Astrocyte (in vitro differentiated cells and primary cell): ENCODE results near the gene WT1. TPM values are rescaled to one million over a fixed set of nuclear protein-coding genes. Genes with fewer than 3 reads are reported as not detected.

Source experiments
- DNase-seq: peaks from one replicate; pipeline ENCODE4 v3.0.0-alpha.2; 2010; ENCODE audit warnings: low read depth
- FAIRE-seq: peaks from 2 replicates; lab custom pipeline; 2011; peaks lifted over from hg19 to GRCh38; lab: Jason Lieb, UNC
- H2AFZ ChIP-seq: 2 replicates; pipeline ENCODE4 v1.6.0; 2012; ENCODE audit warnings: low read depth, low read length, inconsistent platforms
- H3K27ac ChIP-seq: 2 replicates; pipeline ENCODE4 v1.5.1; 2011; ENCODE audit warnings: low read depth, low read length, inconsistent platforms
- H3K27me3 ChIP-seq: 2 replicates; pipeline ENCODE4 v1.6.0; 2011; ENCODE audit warnings: low read length, inconsistent platforms; ENCODE audit not compliant: insufficient read depth
- H3K36me3 ChIP-seq: 2 replicates; pipeline ENCODE4 v1.5.1; 2011; ENCODE audit warnings: low read length, inconsistent platforms; ENCODE audit not compliant: insufficient read depth
- H3K4me1 ChIP-seq: 2 replicates; pipeline ENCODE4 v1.5.1; 2011; ENCODE audit warnings: low read length, inconsistent platforms; ENCODE audit not compliant: insufficient read depth
- H3K4me2 ChIP-seq: 2 replicates; pipeline ENCODE4 v1.6.0; 2012; ENCODE audit warnings: low read length, inconsistent platforms
- H3K4me3 ChIP-seq: 2 replicates; pipeline ENCODE4 v1.5.1; 2011; ENCODE audit warnings: low read depth, mild to moderate bottlenecking, low read length, inconsistent platforms; ENCODE audit not compliant: insufficient read depth
- H3K79me2 ChIP-seq: 2 replicates; pipeline ENCODE4 v1.6.0; 2012; ENCODE audit warnings: mild to moderate bottlenecking, low read length, inconsistent platforms; ENCODE audit not compliant: insufficient read depth
- H3K9ac ChIP-seq: 2 replicates; pipeline ENCODE4 v1.6.0; 2012; ENCODE audit warnings: mild to moderate bottlenecking, low read length, inconsistent platforms
- H3K9me3 ChIP-seq: 2 replicates; pipeline ENCODE4 v1.5.1; 2012; ENCODE audit warnings: low read depth, mild to moderate bottlenecking, low read length, inconsistent platforms; ENCODE audit not compliant: insufficient read depth
- H4K20me1 ChIP-seq: 2 replicates; pipeline ENCODE4 v1.6.0; 2012; ENCODE audit warnings: low read length, inconsistent platforms; ENCODE audit not compliant: insufficient read depth
- H3K27ac Mint-ChIP-seq: one replicate; pipeline ENCODE4 v1.8.0; 2021; ENCODE audit warnings: mild to moderate bottlenecking, mixed read lengths; ENCODE audit not compliant: unreplicated experiment
- H3K27me3 Mint-ChIP-seq: one replicate; pipeline ENCODE4 v1.8.0; 2021; ENCODE audit warnings: low read depth, mixed read lengths; ENCODE audit not compliant: unreplicated experiment
- H3K36me3 Mint-ChIP-seq: one replicate; pipeline ENCODE4 v1.8.0; 2021; ENCODE audit warnings: low read depth, mixed read lengths; ENCODE audit not compliant: unreplicated experiment
- H3K4me1 Mint-ChIP-seq: one replicate; pipeline ENCODE4 v1.8.0; 2021; ENCODE audit warnings: low read depth, mixed read lengths; ENCODE audit not compliant: unreplicated experiment
- H3K4me3 Mint-ChIP-seq: one replicate; pipeline ENCODE4 v1.8.0; 2021; ENCODE audit warnings: mild to moderate bottlenecking, moderate library complexity, mixed read lengths; ENCODE audit not compliant: unreplicated experiment
- H3K9me3 Mint-ChIP-seq: one replicate; pipeline ENCODE4 v1.8.0; 2021; ENCODE audit warnings: mild to moderate bottlenecking, mixed read lengths; ENCODE audit not compliant: unreplicated experiment
- CTCF ChIP-seq: IDR thresholded peaks from 2 replicates; pipeline ENCODE4 v1.5.1; 2011; ENCODE audit warnings: low read depth, mild to moderate bottlenecking, inconsistent platforms, low read length, moderate library complexity; ENCODE audit not compliant: insufficient read depth
- EZH2 ChIP-seq: IDR thresholded peaks from 2 replicates; pipeline ENCODE4 v1.6.1; 2012; ENCODE audit warnings: mild to moderate bottlenecking, low read length, inconsistent platforms; ENCODE audit not compliant: insufficient read depth
- total RNA-seq: library from RNA; stranded (reverse); gene quantifications from 2 replicates; pipeline ENCODE4 v1.2.1, GENCODE V29; 2021

WT1 gene
- total RNA-seq, 1 donor from 2014 or later = 0.45 TPM

- H3K9me3 Mint-ChIP-seq = peaks cover 43% of the 10 kb centered on the region
- no peak for DNase-seq
- peak overlapping the region; percentile 22 for H3K4me2 ChIP-seq
Observed at GRCh38 chr11:32434356-32435151, 785 bp downstream of the WT1 start.

GRCh38 chr11:32433914-32434355 lies 1.4 kb downstream of the WT1 start:
- H3K79me2 ChIP-seq = no peaks in the 10 kb centered on the region
- Mint-ChIP-seq H3K9me3 (peaks cover 40% of the 10 kb centered on the region), H3K4me3 (no peak overlapping the region), H3K27me3 (peaks cover 82% of the 10 kb centered on the region), H3K4me1 (peaks cover 2% of the 10 kb centered on the region), H3K36me3 (peaks cover 4% of the 10 kb centered on the region), H3K27ac (peak overlapping the region; percentile 69)
- H2AFZ ChIP-seq = no peak overlapping the region
- H3K9ac ChIP-seq = no peak overlapping the region
- peaks cover 6% of the 10 kb centered on the region for H4K20me1 ChIP-seq
- peak overlapping the region; percentile 68 for H3K4me2 ChIP-seq
- DNase-seq = no peak
- no peak overlapping the region for H3K27ac ChIP-seq
- no peak for FAIRE-seq
- no peaks in the 10 kb centered on the region for H3K4me1 ChIP-seq
- peaks cover 91% of the 10 kb centered on the region for H3K27me3 ChIP-seq
- H3K4me3 ChIP-seq = no peak overlapping the region
- H3K9me3 ChIP-seq = peaks cover 3% of the 10 kb centered on the region
- no peaks in the 10 kb centered on the region for H3K36me3 ChIP-seq
- TF ChIP-seq EZH2 (peak; percentile 19), CTCF (no peak)

More at GRCh38 chr11:32434356-32435151, 785 bp downstream of the WT1 start:
- Histone ChIP-seq H3K9me3 (peaks cover 3% of the 10 kb centered on the region), H3K4me1 (no peaks in the 10 kb centered on the region), H3K4me3 (no peak overlapping the region), H4K20me1 (peaks cover 6% of the 10 kb centered on the region), H3K27ac (no peak overlapping the region), H2AFZ (no peak overlapping the region), H3K9ac (no peak overlapping the region), H3K27me3 (peaks cover 91% of the 10 kb centered on the region), H3K36me3 (no peaks in the 10 kb centered on the region), H3K79me2 (no peaks in the 10 kb centered on the region)
- Mint-ChIP-seq H3K27ac (peak overlapping the region; percentile 69), H3K36me3 (peaks cover 6% of the 10 kb centered on the region), H3K4me1 (peaks cover 2% of the 10 kb centered on the region), H3K4me3 (no peak overlapping the region), H3K27me3 (peaks cover 78% of the 10 kb centered on the region)
- TF ChIP-seq CTCF = no peak
- TF ChIP-seq EZH2 = peak; percentile 89
- no peak for FAIRE-seq
